NCI-H2029 (cell line): ENCODE data around the gene FXN.
"Not testable (repeated sequence)": the region's sequence is repeated elsewhere in the genome, so short reads cannot be mapped to it uniquely, and the experiment has no call there.

Source experiments
- DNase-seq: peaks from one replicate; lab custom pipeline; 2025; lab: John Stamatoyannopoulos, UW

The FXN gene

GRCh38 chr9:69070201-69070600, 34.6 kb downstream of the FXN start:
- no peak for DNase-seq

- no peak for DNase-seq
Measured at GRCh38 chr9:69071059-69071458, 35.5 kb downstream of the FXN start.

- DNase-seq = no peak
Measured at GRCh38 chr9:69073103-69073502, 37.6 kb downstream of the FXN start.

- DNase-seq = no peak
Measured at GRCh38 chr9:69074801-69075200, 39.2 kb downstream of the FXN start.

- DNase-seq = no peak
Measured at GRCh38 chr9:69076550-69076949, 41.0 kb downstream of the FXN start.

- no peak for DNase-seq
Measured at GRCh38 chr9:69078069-69078468, 42.5 kb downstream of the FXN start.

- DNase-seq = no peak
Measured at GRCh38 chr9:69078581-69078980, 43.0 kb downstream of the FXN start.

- DNase-seq = no peak
Measured at GRCh38 chr9:69079186-69079585, 43.6 kb downstream of the FXN start.

GRCh38 chr9:69081261-69081660, 45.7 kb downstream of the FXN start:
- DNase-seq = no peak

GRCh38 chr9:69083321-69083720, 47.8 kb downstream of the FXN start:
- no peak for DNase-seq

- DNase-seq = peak; percentile 53
Measured at GRCh38 chr9:69085569-69086283, 50.2 kb downstream of the FXN start.

GRCh38 chr9:69086312-69086711, 50.8 kb downstream of the FXN start:
- peak; percentile 21 for DNase-seq

- peak; percentile 54 for DNase-seq
Measured at GRCh38 chr9:69086769-69087168, 51.2 kb downstream of the FXN start.

GRCh38 chr9:69089082-69089481, 53.5 kb downstream of the FXN start:
- no peak for DNase-seq

- DNase-seq = peak; percentile 30
Measured at GRCh38 chr9:69089491-69089890, 53.9 kb downstream of the FXN start.

GRCh38 chr9:69090140-69090750, 54.7 kb downstream of the FXN start:
- DNase-seq = no peak

GRCh38 chr9:69090946-69091345, 55.4 kb downstream of the FXN start:
- no peak for DNase-seq

GRCh38 chr9:69093471-69094103, 58.0 kb downstream of the FXN start:
- DNase-seq = no peak

- DNase-seq = not testable (repeated sequence)
Measured at GRCh38 chr9:69094361-69095135, 59.0 kb downstream of the FXN start.

- DNase-seq = no peak
Measured at GRCh38 chr9:69097064-69097463, 61.5 kb downstream of the FXN start.

- no peak for DNase-seq
Measured at GRCh38 chr9:69097923-69098593, 62.5 kb downstream of the FXN start.
